HL-60 (cell line): Measurements from ENCODE around the gene ZNF771.
A peak's percentile ranks its signal among the peaks of the same experiment; 100 is the strongest.

Experiments
- DNase-seq, 2 experiments: peaks; one replicate each; pipeline ENCODE4 v3.0.0-alpha.2; 2010 to 2020; ENCODE audit warnings: low read depth in 1 of 2, low spot score in 1 of 2
- H3K27ac ChIP-seq: fragments of 250-450 bp; sonication (Bioruptor Pico); replicated peaks from 2 replicates; pipeline ENCODE4 v1.5.1; 2020; ENCODE audit warnings: mild to moderate bottlenecking, moderate library complexity
- H3K27me3 ChIP-seq: fragments of 250-450 bp; sonication (Bioruptor Pico); 2 replicates; pipeline ENCODE4 v1.5.1; 2021; ENCODE audit warnings: mild to moderate bottlenecking, moderate library complexity; ENCODE audit not compliant: insufficient read depth, poor library complexity, severe bottlenecking
- H3K4me3 ChIP-seq: replicated peaks from 2 replicates; pipeline ENCODE4 v1.5.1; 2011; ENCODE audit warnings: mild to moderate bottlenecking, control low read depth, low read length; ENCODE audit not compliant: insufficient read depth
- GABPA ChIP-seq: IDR thresholded peaks from 2 replicates; pipeline ENCODE4 v1.6.1; 2012; ENCODE audit warnings: low read depth
- POLR2AphosphoS5 ChIP-seq: IDR thresholded peaks from 2 replicates; pipeline ENCODE4 v1.6.1; 2012; ENCODE audit warnings: low read depth
- SPI1 ChIP-seq: IDR thresholded peaks from 2 replicates; pipeline ENCODE4 v1.6.1; 2012; ENCODE audit warnings: low read depth, mild to moderate bottlenecking, borderline replicate concordance
- long read RNA-seq: library from polyadenylated mRNA; unstranded; transcript quantifications from one replicate; pipeline ENCODE4 v2.0.0, GENCODE V29; 2020
- TF ChIP-seq, protein P1 (sequence below): IDR thresholded peaks from one replicate; pipeline ENCODE4 v1.5.1; 2011; ENCODE audit warnings: low read length, control low read depth, inconsistent platforms; ENCODE audit not compliant: insufficient read depth
- TF ChIP-seq, protein P2 (sequence below): IDR thresholded peaks from 2 replicates; pipeline ENCODE4 v1.6.1; 2012; ENCODE audit warnings: low read depth; ENCODE audit not compliant: insufficient replicate concordance

Gene ZNF771
- long read RNA-seq, transcript ZNF771-201 (3 exons, 2,371 nt) = major isoform, 13 of 13 reads
- long read RNA-seq, partial matches to known transcripts = 0 of 13 reads
- long read RNA-seq, other reads (novel, unspliced or antisense) = 0 of 13 reads

DNA sequence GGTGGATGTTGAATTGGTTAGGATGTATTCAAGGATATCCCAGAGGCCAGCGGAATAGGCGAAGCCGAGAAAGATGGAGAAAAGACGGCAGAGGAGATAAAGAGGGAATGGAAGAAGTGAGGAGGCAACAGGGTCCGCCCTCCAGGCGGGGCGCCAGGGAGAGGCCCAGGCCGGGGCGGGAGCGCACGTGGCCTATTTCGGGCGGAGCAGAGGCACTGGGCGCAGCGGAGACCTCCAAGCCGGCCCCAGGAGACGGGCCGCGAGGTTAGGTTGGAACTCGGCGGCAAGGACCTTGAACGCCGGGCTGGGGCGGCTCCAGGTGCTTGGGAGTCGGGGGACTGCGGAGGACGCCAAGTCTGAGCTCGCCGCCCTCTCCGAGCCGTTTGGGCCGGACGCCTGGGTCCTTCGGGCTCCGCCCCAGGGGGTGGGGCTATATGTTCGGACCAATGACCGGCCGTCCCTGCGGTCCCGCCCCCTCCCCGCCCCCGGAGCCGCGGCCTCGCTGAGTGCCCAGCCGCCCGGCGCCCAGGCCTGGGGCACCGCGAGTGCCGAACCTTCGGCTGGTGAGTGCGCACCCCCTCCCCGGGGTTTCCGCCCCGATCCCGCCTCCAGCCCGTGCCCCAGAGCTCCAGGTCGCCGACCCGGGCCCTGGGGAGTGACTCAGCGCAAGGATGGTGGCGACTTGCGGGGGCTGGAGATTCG, at the start of gene ZNF771:
Gene ZNF771 (plus strand): TSS at position 505 of the 702 bp plus-strand sequence. CDS start 448 bp downstream, outside the sequence.
- peak within 1 kb of the TSS; percentile 77 for H3K27ac ChIP-seq

DNA sequence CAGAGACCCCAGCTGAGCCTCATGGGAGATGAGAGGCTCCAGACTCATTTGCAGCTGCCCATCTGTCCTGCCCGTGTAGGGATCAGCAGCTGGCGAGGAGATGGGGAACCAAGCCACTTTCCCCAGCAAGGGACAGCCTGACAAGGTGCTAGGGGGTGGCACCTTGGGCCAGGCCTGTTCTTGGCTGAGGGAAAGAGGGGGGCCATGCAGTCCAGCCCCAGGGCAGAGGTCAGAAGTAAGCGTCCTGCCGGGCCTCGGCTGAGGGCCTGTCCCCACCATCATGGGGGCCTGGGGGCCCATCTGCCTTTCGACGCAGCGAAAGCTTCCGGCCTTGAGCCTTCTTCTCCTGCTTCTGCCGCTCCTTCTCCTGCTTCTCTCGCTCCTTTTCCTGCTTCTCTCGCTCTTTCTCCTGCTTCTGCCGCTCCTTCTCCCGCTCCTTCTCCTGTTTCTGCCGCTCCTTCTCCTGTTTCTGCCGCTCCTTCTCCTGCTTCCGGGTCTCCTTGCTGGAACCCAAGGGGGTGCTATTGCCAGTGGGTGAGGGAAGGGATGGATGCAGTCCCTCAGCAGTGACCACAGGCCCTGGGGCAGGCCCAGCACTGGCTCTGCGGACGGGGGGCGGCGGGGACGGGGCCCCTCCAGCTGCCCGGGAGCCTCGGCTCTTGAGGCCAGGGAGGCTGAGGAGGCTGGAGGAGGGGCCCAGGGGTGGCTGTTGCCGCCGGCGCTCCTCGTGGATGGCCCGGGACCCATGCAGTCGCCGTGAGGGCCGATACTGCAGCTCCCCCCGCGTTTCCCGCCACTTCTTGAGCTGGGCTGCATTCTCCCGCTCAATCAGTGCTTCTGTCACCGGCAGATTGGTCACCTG, 49.5 kb upstream of the ZNF771 start:
- Histone ChIP-seq H3K27ac (no peak overlapping the region), H3K27me3 (no peaks in the 10 kb centered on the region), H3K4me3 (no peak overlapping the region)
- DNase-seq = no peak
- TF ChIP-seq SPI1 = no peak
- TF ChIP-seq POLR2AphosphoS5 = no peak
- no peak for TF ChIP-seq GABPA
- TF ChIP-seq, protein P1, sequence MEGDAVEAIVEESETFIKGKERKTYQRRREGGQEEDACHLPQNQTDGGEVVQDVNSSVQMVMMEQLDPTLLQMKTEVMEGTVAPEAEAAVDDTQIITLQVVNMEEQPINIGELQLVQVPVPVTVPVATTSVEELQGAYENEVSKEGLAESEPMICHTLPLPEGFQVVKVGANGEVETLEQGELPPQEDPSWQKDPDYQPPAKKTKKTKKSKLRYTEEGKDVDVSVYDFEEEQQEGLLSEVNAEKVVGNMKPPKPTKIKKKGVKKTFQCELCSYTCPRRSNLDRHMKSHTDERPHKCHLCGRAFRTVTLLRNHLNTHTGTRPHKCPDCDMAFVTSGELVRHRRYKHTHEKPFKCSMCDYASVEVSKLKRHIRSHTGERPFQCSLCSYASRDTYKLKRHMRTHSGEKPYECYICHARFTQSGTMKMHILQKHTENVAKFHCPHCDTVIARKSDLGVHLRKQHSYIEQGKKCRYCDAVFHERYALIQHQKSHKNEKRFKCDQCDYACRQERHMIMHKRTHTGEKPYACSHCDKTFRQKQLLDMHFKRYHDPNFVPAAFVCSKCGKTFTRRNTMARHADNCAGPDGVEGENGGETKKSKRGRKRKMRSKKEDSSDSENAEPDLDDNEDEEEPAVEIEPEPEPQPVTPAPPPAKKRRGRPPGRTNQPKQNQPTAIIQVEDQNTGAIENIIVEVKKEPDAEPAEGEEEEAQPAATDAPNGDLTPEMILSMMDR = no peak
- TF ChIP-seq, protein P2, sequence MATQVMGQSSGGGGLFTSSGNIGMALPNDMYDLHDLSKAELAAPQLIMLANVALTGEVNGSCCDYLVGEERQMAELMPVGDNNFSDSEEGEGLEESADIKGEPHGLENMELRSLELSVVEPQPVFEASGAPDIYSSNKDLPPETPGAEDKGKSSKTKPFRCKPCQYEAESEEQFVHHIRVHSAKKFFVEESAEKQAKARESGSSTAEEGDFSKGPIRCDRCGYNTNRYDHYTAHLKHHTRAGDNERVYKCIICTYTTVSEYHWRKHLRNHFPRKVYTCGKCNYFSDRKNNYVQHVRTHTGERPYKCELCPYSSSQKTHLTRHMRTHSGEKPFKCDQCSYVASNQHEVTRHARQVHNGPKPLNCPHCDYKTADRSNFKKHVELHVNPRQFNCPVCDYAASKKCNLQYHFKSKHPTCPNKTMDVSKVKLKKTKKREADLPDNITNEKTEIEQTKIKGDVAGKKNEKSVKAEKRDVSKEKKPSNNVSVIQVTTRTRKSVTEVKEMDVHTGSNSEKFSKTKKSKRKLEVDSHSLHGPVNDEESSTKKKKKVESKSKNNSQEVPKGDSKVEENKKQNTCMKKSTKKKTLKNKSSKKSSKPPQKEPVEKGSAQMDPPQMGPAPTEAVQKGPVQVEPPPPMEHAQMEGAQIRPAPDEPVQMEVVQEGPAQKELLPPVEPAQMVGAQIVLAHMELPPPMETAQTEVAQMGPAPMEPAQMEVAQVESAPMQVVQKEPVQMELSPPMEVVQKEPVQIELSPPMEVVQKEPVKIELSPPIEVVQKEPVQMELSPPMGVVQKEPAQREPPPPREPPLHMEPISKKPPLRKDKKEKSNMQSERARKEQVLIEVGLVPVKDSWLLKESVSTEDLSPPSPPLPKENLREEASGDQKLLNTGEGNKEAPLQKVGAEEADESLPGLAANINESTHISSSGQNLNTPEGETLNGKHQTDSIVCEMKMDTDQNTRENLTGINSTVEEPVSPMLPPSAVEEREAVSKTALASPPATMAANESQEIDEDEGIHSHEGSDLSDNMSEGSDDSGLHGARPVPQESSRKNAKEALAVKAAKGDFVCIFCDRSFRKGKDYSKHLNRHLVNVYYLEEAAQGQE = no peak

More for the DNA sequence above, at the start of gene ZNF771:
- TF ChIP-seq, protein P2 = peak; percentile 62
- TF ChIP-seq SPI1 (no peak), POLR2AphosphoS5 (peak; percentile 70)
- peak within 1 kb of the TSS; percentile 77 for H3K4me3 ChIP-seq
- DNase-seq = peak; percentile 83 to 88
- no peaks in the 10 kb centered on the region for H3K27me3 ChIP-seq

DNA sequence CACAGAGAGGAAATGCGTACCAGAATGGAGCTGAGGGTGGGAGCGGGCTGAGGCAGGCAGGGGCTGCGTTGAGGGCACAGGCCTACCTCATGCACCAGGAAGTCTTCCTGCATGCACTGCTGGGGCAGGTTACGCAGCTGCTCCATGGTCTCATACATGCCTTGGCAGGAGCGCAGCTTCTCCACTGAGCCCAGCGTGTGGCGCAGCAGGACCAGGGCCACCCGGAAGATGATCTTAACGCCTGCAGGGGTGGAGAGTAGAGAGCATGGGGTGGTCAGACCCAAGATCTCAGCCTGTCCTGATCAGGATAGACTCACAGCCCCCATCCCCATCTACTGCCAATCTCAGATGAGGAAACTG, 48.8 kb upstream of the ZNF771 start:
- no peak overlapping the region for H3K4me3 ChIP-seq
- no peaks in the 10 kb centered on the region for H3K27me3 ChIP-seq
- H3K27ac ChIP-seq = no peak overlapping the region
- no peak for TF ChIP-seq GABPA
- TF ChIP-seq, protein P2 = no peak
- TF ChIP-seq, protein P1 = no peak
- no peak for TF ChIP-seq POLR2AphosphoS5
- no peak for TF ChIP-seq SPI1
- no peak for DNase-seq
